Right ventricle myocardium superior (tissue), 1 donor: ENCODE data around the gene KNL1. TPM values are rescaled to one million over a fixed set of nuclear protein-coding genes. Genes with fewer than 3 reads are reported as not detected.

Experiments used
- ATAC-seq: fragments of 200-7000 bp; cut with Tn5 transposase; one replicate; pipeline ENCODE4 v1.9.1; 2020; ENCODE audit warnings: mild to moderate bottlenecking; ENCODE audit not compliant: poor library complexity
- DNase-seq: peaks from one replicate; pipeline ENCODE4 v3.0.0-alpha.2; 2020
- intact Hi-C: fragments of 100-400 bp; cut with DNase I; formaldehyde crosslinking; loops from one replicate; pipeline ENCODE4 v1.11.2; 2022
- total RNA-seq: library from RNA; stranded (reverse); fragmentation: NEBNext Ultra II Directional; extraction: Animal tissue kit (Norgen Biotek cat#: 25700); gene quantifications from one replicate; pipeline ENCODE4 v1.2.1, GENCODE V29; 2021
- donor health status: DM: no; HTN: yes; CAD: no; lungs with severe emphysema.

KNL1 gene
- total RNA-seq, 1 donor from 2014 or later = 0.51 TPM

- ATAC-seq = no peak
- intact Hi-C loops = loop anchor here (10.0 kb wide), 1 partner anchor 57 kb away; the partner anchor contains the start of gene RMDN3
- DNase-seq = no peak
Measured at GRCh38 chr15:40697916-40698315, 103.9 kb downstream of the KNL1 start.

- no peak for ATAC-seq
- intact Hi-C loops = no loop called here
- DNase-seq = no peak
Measured at GRCh38 chr15:40702077-40702476, 108.0 kb downstream of the KNL1 start.

- DNase-seq = no peak
- intact Hi-C loops = no loop called here
- ATAC-seq = no peak
Measured at GRCh38 chr15:40706121-40706520, 112.1 kb downstream of the KNL1 start.

Other genes with a start within 250 kb of the KNL1 start
- not detected for gene PHGR1, start 243.2 kb upstream of the KNL1 start, total RNA-seq
- gene DISP2, start 236.0 kb upstream of the KNL1 start, total RNA-seq = 5.9 TPM
- gene KNSTRN, start 211.5 kb upstream of the KNL1 start, total RNA-seq = 7.9 TPM
- gene IVD, start 188.5 kb upstream of the KNL1 start, total RNA-seq = 90.8 TPM
- gene BAHD1, start 153.3 kb upstream of the KNL1 start, total RNA-seq = 16.2 TPM
- gene CHST14, start 123.3 kb upstream of the KNL1 start, total RNA-seq = 7.5 TPM
- gene CCDC32, start 29.2 kb upstream of the KNL1 start, total RNA-seq = 16.5 TPM
- 10.1 TPM for gene RPUSD2, start 24.9 kb upstream of the KNL1 start, total RNA-seq
- gene RAD51, start 100.9 kb downstream of the KNL1 start, total RNA-seq = 0.43 TPM
- gene RMDN3, start 161.0 kb downstream of the KNL1 start, total RNA-seq = 17.3 TPM
- gene GCHFR, start 169.8 kb downstream of the KNL1 start, total RNA-seq = 6.5 TPM
- 0.16 TPM for gene C15orf62, start 175.7 kb downstream of the KNL1 start, total RNA-seq
- gene ZFYVE19, start 212.8 kb downstream of the KNL1 start, total RNA-seq = 26.4 TPM
- 16.1 TPM for gene DNAJC17, start 213.2 kb downstream of the KNL1 start, total RNA-seq
- not detected for gene PPP1R14D, start 234.5 kb downstream of the KNL1 start, total RNA-seq
- 0.59 TPM for gene SPINT1, start 249.8 kb downstream of the KNL1 start, total RNA-seq